Sigmoid colon (tissue), 7 donors: Measurements from ENCODE around the gene ANKRD61. TPM values are rescaled to one million over a fixed set of nuclear protein-coding genes. Genes with fewer than 3 reads are reported as not detected.
"Not testable (repeated sequence)": the region's sequence is repeated elsewhere in the genome, so short reads cannot be mapped to it uniquely, and the experiment has no call there.

Experiments used
- DNase-seq: peaks from one replicate; pipeline ENCODE4 v3.0.0-alpha.2; 2019
- H3K27ac ChIP-seq, 4 donors: fragments of 200-600 bp; sonication (generic); one replicate each; pipeline ENCODE4 v1.5.1; 2016 to 2019; ENCODE audit warnings: mild to moderate bottlenecking in 1 of 4
- H3K27me3 ChIP-seq, 3 donors: fragments of 200-600 bp; sonication (generic); one replicate each; pipeline ENCODE4 v1.5.1; 2019; ENCODE audit warnings: mild to moderate bottlenecking in 1 of 3
- H3K36me3 ChIP-seq, 4 donors: fragments of 200-600 bp; sonication (generic); one replicate each; pipeline ENCODE4 v1.5.1; 2016 to 2019
- H3K4me1 ChIP-seq, 4 donors: fragments of 200-600 bp; sonication (generic); one replicate each; pipeline ENCODE4 v1.5.1; 2017 to 2019
- H3K4me3 ChIP-seq, 4 donors: fragments of 200-600 bp; sonication (generic); one replicate each; pipeline ENCODE4 v1.5.1; 2017 to 2019; ENCODE audit warnings: mild to moderate bottlenecking in 2 of 4, moderate library complexity in 1 of 4
- H3K9me3 ChIP-seq, 4 donors: fragments of 200-600 bp in 3 of 4; sonication (generic) in 3 of 4; one replicate each; pipeline versions ENCODE4 v1.5.1 to v1.6.1; 2013 to 2019
- EP300 ChIP-seq, 4 donors: sonication (generic); formaldehyde crosslinking; IDR thresholded peaks; one replicate each; pipeline ENCODE4 v1.6.1; 2017; ENCODE audit warnings: antibody characterized with exemption in 4 of 4
- POLR2A ChIP-seq, 2 donors: fragments of 450-650 bp; IDR thresholded peaks; one replicate each; pipeline ENCODE4 v1.6.1; 2016; ENCODE audit warnings: antibody characterized with exemption in 2 of 2, mild to moderate bottlenecking in 2 of 2, moderate library complexity in 2 of 2
- POLR2AphosphoS5 ChIP-seq, 4 donors: sonication (generic); formaldehyde crosslinking; IDR thresholded peaks; one replicate each; pipeline ENCODE4 v1.6.1; 2017; ENCODE audit warnings: antibody characterized with exemption in 4 of 4
- WGBS, 2 donors: extraction: QIAGEN DNeasy Blood & Tissue Kit; methylation state at CpG; one replicate each; pipeline ENCODE4 v1.1.7; 2013; 5-methylcytosine and 5-hydroxymethylcytosine counted together
- intact Hi-C: fragments of 100-400 bp; cut with DNase I; formaldehyde crosslinking; loops from one replicate; pipeline ENCODE4 v1.15.1; 2023
- polyA plus RNA-seq, 3 donors: library from polyadenylated mRNA; stranded (reverse); fragments of 200-250 nt; gene quantifications; one replicate each; pipeline ENCODE4 v1.2.3, GENCODE V29; 2013
- total RNA-seq, 4 donors: library from RNA; depleted of rRNA; stranded (reverse); fragments of >200 nt; gene quantifications; one replicate each; pipeline ENCODE4 v1.1.0, GENCODE V29; 2016
- TF ChIP-seq, protein P1 (sequence below), 4 experiments: fragments of 450-650 bp in 3 of 4; fragments of 200-600 bp in 1 of 4; IDR thresholded peaks; one replicate each; pipeline ENCODE4 v1.5.1; 2016 to 2019; ENCODE audit warnings: antibody characterized with exemption in 4 of 4, mild to moderate bottlenecking in 3 of 4, moderate library complexity in 2 of 4
- donor health status: healthy with polysubstance abuse.
- donor health status: Bipolar disorder and iron deficiency.
- donor health status: healthy.

Gene ANKRD61
- not detected for total RNA-seq
- not detected for polyA plus RNA-seq

- intact Hi-C loops, result no loop called here
- Histone ChIP-seq H3K4me3 (no peak within 1 kb of the TSS), H3K27ac (no peak within 1 kb of the TSS), H3K4me1 (no peaks in the 10 kb centered on the region), H3K9me3 (no peaks in the 10 kb centered on the region), H3K27me3 (no peaks in the 10 kb centered on the region), H3K36me3 (peaks cover 6 to 99% (median 28%) of the 10 kb centered on the region in 4 donors)
- DNase-seq, result no peak
- TF ChIP-seq, protein P1, sequence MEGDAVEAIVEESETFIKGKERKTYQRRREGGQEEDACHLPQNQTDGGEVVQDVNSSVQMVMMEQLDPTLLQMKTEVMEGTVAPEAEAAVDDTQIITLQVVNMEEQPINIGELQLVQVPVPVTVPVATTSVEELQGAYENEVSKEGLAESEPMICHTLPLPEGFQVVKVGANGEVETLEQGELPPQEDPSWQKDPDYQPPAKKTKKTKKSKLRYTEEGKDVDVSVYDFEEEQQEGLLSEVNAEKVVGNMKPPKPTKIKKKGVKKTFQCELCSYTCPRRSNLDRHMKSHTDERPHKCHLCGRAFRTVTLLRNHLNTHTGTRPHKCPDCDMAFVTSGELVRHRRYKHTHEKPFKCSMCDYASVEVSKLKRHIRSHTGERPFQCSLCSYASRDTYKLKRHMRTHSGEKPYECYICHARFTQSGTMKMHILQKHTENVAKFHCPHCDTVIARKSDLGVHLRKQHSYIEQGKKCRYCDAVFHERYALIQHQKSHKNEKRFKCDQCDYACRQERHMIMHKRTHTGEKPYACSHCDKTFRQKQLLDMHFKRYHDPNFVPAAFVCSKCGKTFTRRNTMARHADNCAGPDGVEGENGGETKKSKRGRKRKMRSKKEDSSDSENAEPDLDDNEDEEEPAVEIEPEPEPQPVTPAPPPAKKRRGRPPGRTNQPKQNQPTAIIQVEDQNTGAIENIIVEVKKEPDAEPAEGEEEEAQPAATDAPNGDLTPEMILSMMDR (IDR thresholded peaks at IDR 0.05), result no peak
- no peak for TF ChIP-seq POLR2A (IDR thresholded peaks at IDR 0.05)
- no peak for TF ChIP-seq POLR2AphosphoS5 (IDR thresholded peaks at IDR 0.05)
- no peak for TF ChIP-seq EP300 (IDR thresholded peaks at IDR 0.05)
- WGBS, 2 donors, result 82 to 89% methylated on average over 2 of the region's 2 CpGs
Observed at GRCh38 chr7:6030988-6031387, at the start of gene ANKRD61. Gene ANKRD61 (plus strand): TSS chr7:6031376. CDS start chr7:6031376, 0 bp downstream.

DNA sequence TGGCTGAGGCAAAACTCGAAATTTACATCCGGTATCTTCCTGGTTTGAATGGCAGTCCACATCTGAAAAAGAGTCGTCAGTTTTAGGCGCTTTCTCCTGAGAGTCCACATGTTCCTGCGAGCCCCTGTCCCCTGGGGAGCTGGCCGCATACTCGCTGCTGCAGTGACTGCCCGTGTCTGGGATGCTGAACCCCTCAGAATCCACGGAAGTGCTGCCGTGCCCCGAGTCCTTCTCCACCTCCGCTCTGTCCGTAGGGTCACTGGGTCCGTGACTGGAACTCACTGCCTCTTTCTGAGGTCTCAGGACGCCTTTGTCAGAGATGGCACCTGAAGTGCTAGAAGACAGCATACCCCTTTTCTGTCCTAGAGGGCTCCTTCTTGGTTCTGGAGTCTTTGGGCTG lies 44.1 kb upstream of the ANKRD61 start:
- 94 to 95% methylated on average over 15 of the region's 15 CpGs for WGBS, 2 donors

GRCh38 chr7:5997210-5997808 lies 33.9 kb upstream of the ANKRD61 start:
- WGBS, 2 donors, result 54 to 64% methylated on average over 10 of the region's 10 CpGs
- H3K36me3 ChIP-seq, result peaks cover 0 to 80% (median 17%) of the 10 kb centered on the region in 4 donors
- TF ChIP-seq POLR2A (IDR thresholded peaks at IDR 0.05) (no peak), POLR2AphosphoS5 (IDR thresholded peaks at IDR 0.05) (no peak), EP300 (IDR thresholded peaks at IDR 0.05) (no peak)
- TF ChIP-seq, protein P1 (IDR thresholded peaks at IDR 0.05), result peak; percentile 43 to 61 (median 60)
- DNase-seq, result no peak
- H3K4me3 ChIP-seq, result no peak overlapping the region
- peak overlapping the region in 2 of 4 donors; percentile 54 to 63 for H3K27ac ChIP-seq
- no peaks in the 10 kb centered on the region for H3K27me3 ChIP-seq
- H3K9me3 ChIP-seq, result no peaks in the 10 kb centered on the region
- intact Hi-C loops, result loop anchor here (1.0 to 2.0 kb wide), 2 partner anchors 109 to 325 kb away; no protein-coding TSS in a partner anchor
- peaks cover 0 to 6% (median 2%) of the 10 kb centered on the region in 4 donors for H3K4me1 ChIP-seq

More for the DNA sequence above, 44.1 kb upstream of the ANKRD61 start:
- H3K4me3 ChIP-seq, H3K27ac ChIP-seq, intact Hi-C loops, H3K9me3 ChIP-seq, H3K27me3 ChIP-seq, H3K4me1 ChIP-seq, DNase-seq: not testable (repeated sequence)
- H3K36me3 ChIP-seq, result peaks cover 0 to 55% (median 15%) of the 10 kb centered on the region in 4 donors

DNA sequence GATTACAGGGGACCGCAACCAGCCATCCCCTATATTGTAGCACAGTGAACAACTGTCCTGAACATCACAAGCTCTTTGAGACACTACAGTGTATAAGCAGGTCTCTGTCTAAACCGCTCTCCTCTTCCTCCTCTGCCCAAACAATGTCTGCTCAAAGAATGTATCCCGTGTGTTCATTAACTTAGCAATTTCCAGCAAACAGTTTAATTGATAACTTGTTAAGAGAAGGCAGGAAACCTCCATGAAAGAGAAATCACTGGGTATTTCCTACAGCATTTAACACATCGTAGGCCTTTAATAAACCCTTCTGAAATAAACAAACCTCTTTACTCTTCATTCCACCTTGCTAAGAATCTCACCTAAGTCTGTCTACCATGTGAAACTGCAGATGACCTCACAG lies 23.8 kb upstream of the ANKRD61 start:
- H3K9me3 ChIP-seq, result no peaks in the 10 kb centered on the region
- 63 to 88% methylated on average over 4 of the region's 4 CpGs for WGBS, 2 donors
- H3K4me3 ChIP-seq, result no peak overlapping the region
- H3K27ac ChIP-seq, result no peak overlapping the region
- H3K27me3 ChIP-seq, result no peaks in the 10 kb centered on the region
- peaks cover 0 to 30% (median 0%) of the 10 kb centered on the region in 4 donors for H3K36me3 ChIP-seq
- TF ChIP-seq EP300 (IDR thresholded peaks at IDR 0.05) (no peak), POLR2A (IDR thresholded peaks at IDR 0.05) (no peak), POLR2AphosphoS5 (IDR thresholded peaks at IDR 0.05) (no peak)
- TF ChIP-seq, protein P1 (IDR thresholded peaks at IDR 0.05), result no peak
- intact Hi-C loops, result no loop called here
- no peak for DNase-seq
- peaks cover 0 to 34% (median 28%) of the 10 kb centered on the region in 4 donors for H3K4me1 ChIP-seq

GRCh38 chr7:6007835-6008590 lies 23.2 kb upstream of the ANKRD61 start:
- Histone ChIP-seq H3K4me3 (peak overlapping the region; percentile 58 to 84 (median 70)), H3K27ac (peak overlapping the region; percentile 91 to 96 (median 93)), H3K36me3 (peaks cover 0 to 24% (median 0%) of the 10 kb centered on the region in 4 donors), H3K4me1 (peaks cover 0 to 41% (median 33%) of the 10 kb centered on the region in 4 donors)
- intact Hi-C loops, DNase-seq, H3K27me3 ChIP-seq, H3K9me3 ChIP-seq: not testable (repeated sequence)
- WGBS, 2 donors, result 44 to 47% methylated on average over 27 of the region's 27 CpGs
